Endothelial cell of umbilical vein (primary cell): ENCODE data around the gene TRERF1. TPM values are rescaled to one million over a fixed set of nuclear protein-coding genes. Genes with fewer than 3 reads are reported as not detected.

ENCODE experiments used
- BruUV-seq: library from RNA; stranded (reverse); fragments of 400-500 nt; replicated peaks from 2 replicates; lab custom pipeline; 2021; lab: Mats Ljungman, UMichigan
- CTCF ChIA-PET: fragments of 300-600, 350-600 bp; sonication (Branson Sonifier 250); formaldehyde crosslinking; loops from one replicate; lab custom pipeline; 2021; ENCODE audit warnings: antibody characterized with exemption, inconsistent platforms; lab: Charles Lee
- POLR2A ChIA-PET: fragments of 300-600, 350-600 bp; sonication (Branson Sonifier 250); formaldehyde crosslinking; loops from one replicate; lab custom pipeline; 2021; ENCODE audit warnings: antibody characterized with exemption, inconsistent platforms; lab: Charles Lee
- DNase-seq: peaks from one replicate; pipeline ENCODE4 v3.0.0-alpha.2; 2011; ENCODE audit warnings: low read depth, low spot score
- FAIRE-seq: peaks from 2 replicates; lab custom pipeline; 2011; peaks lifted over from hg19 to GRCh38; lab: Jason Lieb, UNC
- H2AFZ ChIP-seq: 2 replicates; pipeline ENCODE4 v1.6.0; 2012; ENCODE audit warnings: low read depth, low read length, control low read depth, inconsistent platforms
- H3K27ac ChIP-seq: 2 replicates; pipeline ENCODE4 v1.5.1; 2011; ENCODE audit warnings: low read depth, mild to moderate bottlenecking, control low read depth, low read length, moderate library complexity; ENCODE audit not compliant: insufficient read depth
- H3K27me3 ChIP-seq, 2 experiments: 2 replicates each; pipeline versions ENCODE4 v1.6.0 to v1.6.1; 2011; ENCODE audit warnings: low read length in 2 of 2, mixed read lengths in 1 of 2; ENCODE audit not compliant: control insufficient read depth in 2 of 2, insufficient read depth in 2 of 2
- H3K36me3 ChIP-seq, 2 experiments: 2 replicates in 1 of 2; 3 replicates in 1 of 2; pipeline ENCODE4 v1.5.1; 2011; ENCODE audit warnings: low read length in 2 of 2, mild to moderate bottlenecking in 1 of 2, moderate library complexity in 1 of 2; ENCODE audit not compliant: control insufficient read depth in 2 of 2, insufficient read depth in 2 of 2; ENCODE audit errors: extremely low read depth in 1 of 2
- H3K4me1 ChIP-seq: 3 replicates; pipeline ENCODE4 v1.5.1; 2011; ENCODE audit warnings: mild to moderate bottlenecking, low read length; ENCODE audit not compliant: control insufficient read depth, insufficient read depth; ENCODE audit errors: extremely low read depth
- H3K4me2 ChIP-seq: 2 replicates; pipeline ENCODE4 v1.6.1; 2011; ENCODE audit warnings: low read length, control low read depth, mixed read lengths; ENCODE audit not compliant: insufficient read depth
- H3K4me3 ChIP-seq, 3 experiments: fragments of 200-600 bp in 1 of 3; sonication (generic), shearing (Covaris generic) in 1 of 3; replicated peaks in 1 of 3; 2 replicates each; pipeline ENCODE4 v1.5.1; 2011 to 2016; ENCODE audit warnings: control low read depth in 3 of 3, low read length in 3 of 3, mild to moderate bottlenecking in 2 of 3, inconsistent platforms in 1 of 3, low read depth in 1 of 3, moderate library complexity in 1 of 3; ENCODE audit not compliant: insufficient read depth in 1 of 3
- H3K79me2 ChIP-seq: 2 replicates; pipeline ENCODE4 v1.6.0; 2012; ENCODE audit warnings: low read length, inconsistent platforms; ENCODE audit not compliant: control insufficient read depth, insufficient read depth
- H3K9ac ChIP-seq: replicated peaks from 2 replicates; pipeline ENCODE3; 2011; ENCODE audit warnings: low read length, control low read depth; ENCODE audit not compliant: insufficient read depth; ENCODE audit errors: extremely low read depth
- H3K9me1 ChIP-seq: replicated peaks from 3 replicates; pipeline ENCODE4 v1.6.0; 2011; ENCODE audit warnings: mild to moderate bottlenecking, low read length; ENCODE audit not compliant: control insufficient read depth, insufficient read depth; ENCODE audit errors: extremely low read depth
- H3K9me3 ChIP-seq: replicated peaks from 2 replicates; pipeline ENCODE4 v1.5.1; 2012; ENCODE audit warnings: low read length, inconsistent platforms; ENCODE audit not compliant: control insufficient read depth, insufficient read depth
- H4K20me1 ChIP-seq: replicated peaks from 2 replicates; pipeline ENCODE3; 2011; ENCODE audit warnings: mild to moderate bottlenecking, low read length; ENCODE audit not compliant: control insufficient read depth, insufficient read depth; ENCODE audit errors: extremely low read depth
- EZH2 ChIP-seq: IDR thresholded peaks from 2 replicates; pipeline ENCODE4 v1.6.1; 2012; ENCODE audit warnings: borderline replicate concordance, low read depth, mild to moderate bottlenecking, moderate library complexity, low read length, inconsistent platforms; ENCODE audit not compliant: severe bottlenecking
- JUN ChIP-seq: IDR thresholded peaks from 2 replicates; pipeline ENCODE4 v1.6.1; 2011; ENCODE audit warnings: borderline replicate concordance, low read depth; ENCODE audit not compliant: insufficient read length, insufficient read depth
- POLR2A ChIP-seq: IDR thresholded peaks from 2 replicates; pipeline ENCODE4 v1.6.1; 2012; ENCODE audit warnings: low read depth, mild to moderate bottlenecking, control low read depth, low read length
- dilution Hi-C: fragments of 300-500 bp; cut with MboI; formaldehyde crosslinking; loops from one replicate; pipeline ENCODE4 v1.15.0; 2019; ENCODE audit warnings: low sequenced_read_pairs; ENCODE audit not compliant: extremely low pct_ligation_motif_present
- intact Hi-C: fragments of 100-400 bp; cut with micrococcal nuclease; formaldehyde crosslinking; loops from one replicate; pipeline ENCODE4 v1.10.0; 2022
- polyA plus RNA-seq, 4 experiments: library from polyadenylated mRNA; depleted of rRNA in 3 of 4; stranded (reverse) in 3 of 4; unstranded in 1 of 4; fragments of >200 nt; gene quantifications; 2 replicates each; pipeline versions ENCODE4 v1.2.1 to v1.2.3, GENCODE V29; 2011 to 2012; ENCODE audit warnings: missing spikeins in 1 of 4
- total RNA-seq: library from RNA; stranded (reverse); gene quantifications from 2 replicates; pipeline ENCODE4 v1.2.3, GENCODE V29; 2021
- TF ChIP-seq, protein P1 (sequence below), 2 donors: IDR thresholded peaks; 1 replicate in 1 of 2; 2 replicates in 1 of 2; pipeline ENCODE4 v1.5.1; 2011; ENCODE audit warnings: low read length in 2 of 2, mild to moderate bottlenecking in 2 of 2, moderate library complexity in 2 of 2, control low read depth in 1 of 2, inconsistent platforms in 1 of 2, low read depth in 1 of 2; ENCODE audit not compliant: insufficient read depth in 1 of 2; ENCODE audit errors: extremely low read depth in 1 of 2
- TF ChIP-seq, protein P2 (sequence below): IDR thresholded peaks from 2 replicates; pipeline ENCODE4 v1.6.1; 2011; ENCODE audit not compliant: insufficient read depth, insufficient read length

Gene TRERF1
- total and polyA plus RNA-seq, 2 donors (not counting 3 experiments of a cell fraction or from before 2014, with no cell fraction given): 0.73 to 5.5 TPM

DNA sequence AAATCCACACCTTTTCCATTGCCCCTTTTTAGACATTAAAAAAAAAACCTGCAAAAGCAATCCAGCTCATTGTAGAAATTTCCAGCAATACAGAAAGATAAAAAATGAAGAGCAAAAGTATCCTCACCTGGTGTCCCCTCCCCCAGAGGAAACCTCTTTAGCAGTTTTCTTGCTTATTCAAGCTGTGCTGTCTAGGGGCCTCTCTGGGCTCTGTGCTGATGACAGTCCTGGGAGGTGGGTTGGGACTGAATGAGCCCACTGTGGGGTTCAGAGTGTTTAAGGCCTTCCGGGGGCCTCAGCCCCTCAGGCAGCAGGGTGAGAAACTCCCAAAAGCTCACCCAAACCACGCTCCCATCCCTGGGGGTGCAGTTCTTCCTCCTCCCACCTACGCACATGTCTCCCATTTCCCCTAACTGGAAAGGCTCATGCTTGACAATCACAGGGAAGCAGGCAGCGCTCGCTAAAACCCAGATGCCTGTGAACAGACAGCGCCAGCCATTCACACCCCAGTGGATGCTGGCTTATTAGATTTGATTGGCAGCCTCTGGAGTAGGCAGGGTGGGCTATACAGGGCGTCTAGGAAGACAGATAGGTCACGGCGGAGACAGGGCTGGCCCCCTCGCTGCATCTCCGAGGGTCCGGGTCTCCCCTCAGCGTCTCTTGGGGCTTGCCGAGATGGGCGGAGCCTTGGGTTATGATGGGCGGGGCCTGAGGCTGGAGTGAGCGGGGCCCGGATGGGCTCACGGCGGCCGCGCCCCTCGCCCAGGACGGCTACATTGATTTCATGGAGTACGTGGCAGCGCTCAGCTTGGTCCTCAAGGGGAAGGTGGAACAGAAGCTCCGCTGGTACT, 274.0 kb downstream of the TRERF1 start:
- H3K27me3 ChIP-seq: peaks cover 2 to 6% of the 10 kb centered on the region in 2 experiments
- ChIA-PET POLR2A (no interaction called here), CTCF (interaction anchor here (0.9 to 2.9 kb wide), 5 partner anchors 9 to 370 kb away, joined by 3 to 10 read pairs (median 6); no protein-coding TSS in a partner anchor)
- TF ChIP-seq EZH2: no peak
- no peak for TF ChIP-seq JUN
- TF ChIP-seq, protein P1, sequence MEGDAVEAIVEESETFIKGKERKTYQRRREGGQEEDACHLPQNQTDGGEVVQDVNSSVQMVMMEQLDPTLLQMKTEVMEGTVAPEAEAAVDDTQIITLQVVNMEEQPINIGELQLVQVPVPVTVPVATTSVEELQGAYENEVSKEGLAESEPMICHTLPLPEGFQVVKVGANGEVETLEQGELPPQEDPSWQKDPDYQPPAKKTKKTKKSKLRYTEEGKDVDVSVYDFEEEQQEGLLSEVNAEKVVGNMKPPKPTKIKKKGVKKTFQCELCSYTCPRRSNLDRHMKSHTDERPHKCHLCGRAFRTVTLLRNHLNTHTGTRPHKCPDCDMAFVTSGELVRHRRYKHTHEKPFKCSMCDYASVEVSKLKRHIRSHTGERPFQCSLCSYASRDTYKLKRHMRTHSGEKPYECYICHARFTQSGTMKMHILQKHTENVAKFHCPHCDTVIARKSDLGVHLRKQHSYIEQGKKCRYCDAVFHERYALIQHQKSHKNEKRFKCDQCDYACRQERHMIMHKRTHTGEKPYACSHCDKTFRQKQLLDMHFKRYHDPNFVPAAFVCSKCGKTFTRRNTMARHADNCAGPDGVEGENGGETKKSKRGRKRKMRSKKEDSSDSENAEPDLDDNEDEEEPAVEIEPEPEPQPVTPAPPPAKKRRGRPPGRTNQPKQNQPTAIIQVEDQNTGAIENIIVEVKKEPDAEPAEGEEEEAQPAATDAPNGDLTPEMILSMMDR (IDR thresholded peaks at IDR 0.05; ENCODE audit: extremely low read depth in 1 of 2, insufficient read depth in 1 of 2, low read depth in 1 of 2, low read length in 2 of 2): no peak
- no peak for TF ChIP-seq POLR2A
- TF ChIP-seq, protein P2, sequence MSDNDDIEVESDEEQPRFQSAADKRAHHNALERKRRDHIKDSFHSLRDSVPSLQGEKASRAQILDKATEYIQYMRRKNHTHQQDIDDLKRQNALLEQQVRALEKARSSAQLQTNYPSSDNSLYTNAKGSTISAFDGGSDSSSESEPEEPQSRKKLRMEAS: no peak
- intact Hi-C loops: no loop called here
- H3K4me1 ChIP-seq: no peaks in the 10 kb centered on the region
- H2AFZ ChIP-seq: peak overlapping the region; percentile 83
- H3K9ac ChIP-seq: no peak overlapping the region
- FAIRE-seq: no peak
- peak overlapping the region; percentile 11 for H3K4me2 ChIP-seq
- H4K20me1 ChIP-seq: no peaks in the 10 kb centered on the region
- no peaks in the 10 kb centered on the region for H3K36me3 ChIP-seq
- no peak for DNase-seq
- H3K9me1 ChIP-seq: no peaks in the 10 kb centered on the region
- no peak overlapping the region for H3K4me3 ChIP-seq
- dilution Hi-C loops: no loop called here
- BruUV-seq: no TSS peak
- H3K9me3 ChIP-seq: no peaks in the 10 kb centered on the region
- H3K27ac ChIP-seq: no peak overlapping the region
- no peaks in the 10 kb centered on the region for H3K79me2 ChIP-seq
